ENCODE results near the gene ATXN7L1. TPM values are rescaled to one million over a fixed set of nuclear protein-coding genes. Genes with fewer than 3 reads are reported as not detected.

ATXN7L1 gene
- total RNA-seq, 1 experiment from 2014 or later = 8.8 TPM

GRCh38 chr7:105677410-105677730, 199.0 kb downstream of the ATXN7L1 start:
- no peak for DNase-seq (ENCODE audit: low read depth)

- DNase-seq (ENCODE audit: low read depth) = no peak
These were observed 200.4 kb downstream of the ATXN7L1 start for GRCh38 chr7:105675934-105676371.

DNA sequence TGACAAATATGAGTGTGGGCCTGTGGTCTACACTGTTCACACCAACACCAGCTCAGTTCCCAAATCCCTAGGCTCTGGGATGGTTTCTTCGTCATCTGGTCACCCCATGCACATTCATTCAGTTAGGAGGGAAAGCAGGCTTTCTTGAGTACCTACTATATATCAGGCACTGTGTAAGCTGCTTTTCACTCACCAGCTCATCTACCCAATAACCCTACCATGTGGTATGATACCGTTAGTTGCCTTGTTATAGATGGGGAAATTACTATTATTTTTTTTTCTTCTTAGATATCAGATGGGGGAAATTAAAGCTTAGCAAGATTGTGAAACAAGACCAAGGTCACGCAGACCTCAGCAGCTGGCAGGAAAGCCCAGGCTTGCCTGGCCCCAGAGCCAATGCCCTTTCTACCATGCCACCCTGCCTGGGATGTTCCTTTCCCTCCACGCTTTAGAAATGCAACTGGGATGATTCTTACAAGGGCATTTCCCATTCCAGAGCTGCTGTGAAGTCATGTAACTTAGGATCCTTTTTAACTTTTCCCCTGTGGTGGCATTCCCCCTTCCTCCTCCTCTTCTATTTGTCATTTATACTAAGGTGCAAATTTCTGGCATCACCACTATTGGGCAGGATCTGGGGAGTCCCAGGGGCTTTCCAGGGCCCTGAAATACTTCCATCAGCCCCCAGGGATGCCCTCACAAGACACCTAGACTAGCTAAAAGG, 202.0 kb downstream of the ATXN7L1 start:
- DNase-seq (ENCODE audit: low read depth) = no peak

DNA sequence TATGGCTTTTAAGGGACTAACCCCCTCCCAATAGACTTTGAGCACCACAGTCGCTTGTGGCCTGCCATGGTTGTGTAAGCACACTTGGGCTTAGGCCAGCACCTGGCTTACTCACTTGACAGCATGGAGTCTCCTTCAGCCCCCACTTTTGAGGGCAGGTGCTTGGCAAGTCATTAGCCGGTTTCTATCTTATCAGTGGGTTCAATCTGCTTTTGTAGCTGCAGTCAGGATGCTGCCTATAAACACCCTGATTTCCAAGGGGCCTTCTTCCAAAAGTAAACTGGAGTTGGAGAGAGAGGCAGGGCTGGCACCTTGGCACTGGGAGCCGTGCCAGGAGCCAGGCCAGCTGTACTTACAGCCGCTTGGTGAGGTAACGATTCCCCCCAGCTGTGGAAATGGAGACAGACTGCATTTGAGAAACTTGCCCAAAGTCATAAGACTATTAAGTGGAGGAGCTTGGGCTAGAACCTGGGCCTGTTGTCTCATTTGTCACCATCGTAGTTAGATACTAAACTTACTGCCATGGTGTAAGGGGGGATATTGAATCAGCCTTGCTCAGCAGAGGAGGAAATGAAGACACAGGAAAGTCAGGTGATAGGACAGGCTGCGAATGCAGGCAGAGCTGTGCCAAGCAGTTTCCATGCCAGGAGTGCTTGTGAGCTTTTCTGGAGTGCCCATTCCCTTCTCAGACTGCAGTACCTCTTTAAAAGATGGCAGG, 202.9 kb downstream of the ATXN7L1 start:
- DNase-seq (ENCODE audit: low read depth) = peak; percentile 54

DNA sequence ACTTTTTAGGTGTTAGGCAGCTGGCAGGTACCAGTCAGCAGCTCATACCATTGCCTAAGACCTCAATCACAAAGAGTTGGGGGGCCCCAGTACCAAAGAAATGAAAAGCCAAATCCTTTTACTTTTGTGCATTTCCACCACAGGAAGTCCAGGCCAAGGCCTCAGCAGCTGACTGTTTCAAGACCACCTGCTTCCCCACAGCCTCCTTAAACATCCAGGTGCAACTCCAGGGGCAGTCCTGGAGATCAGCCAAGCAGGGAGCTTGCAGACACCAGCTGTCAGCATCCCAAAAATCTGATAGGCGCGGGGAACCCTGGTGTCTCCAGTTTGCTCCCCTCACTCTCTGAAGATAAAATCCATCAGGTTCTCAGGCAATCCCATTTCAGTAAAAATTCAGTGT, 203.6 kb downstream of the ATXN7L1 start:
- DNase-seq (ENCODE audit: low read depth) = no peak

- no peak for DNase-seq (ENCODE audit: low read depth)
These were observed 210.1 kb downstream of the ATXN7L1 start for GRCh38 chr7:105666324-105666723.

- DNase-seq (ENCODE audit: low read depth) = no peak
These were observed 210.7 kb downstream of the ATXN7L1 start for GRCh38 chr7:105665684-105666083.

- DNase-seq (ENCODE audit: low read depth) = peak; percentile 88
These were observed 211.4 kb downstream of the ATXN7L1 start for GRCh38 chr7:105664816-105665525.

GRCh38 chr7:105662998-105663397, 213.4 kb downstream of the ATXN7L1 start:
- DNase-seq (ENCODE audit: low read depth) = no peak

DNA sequence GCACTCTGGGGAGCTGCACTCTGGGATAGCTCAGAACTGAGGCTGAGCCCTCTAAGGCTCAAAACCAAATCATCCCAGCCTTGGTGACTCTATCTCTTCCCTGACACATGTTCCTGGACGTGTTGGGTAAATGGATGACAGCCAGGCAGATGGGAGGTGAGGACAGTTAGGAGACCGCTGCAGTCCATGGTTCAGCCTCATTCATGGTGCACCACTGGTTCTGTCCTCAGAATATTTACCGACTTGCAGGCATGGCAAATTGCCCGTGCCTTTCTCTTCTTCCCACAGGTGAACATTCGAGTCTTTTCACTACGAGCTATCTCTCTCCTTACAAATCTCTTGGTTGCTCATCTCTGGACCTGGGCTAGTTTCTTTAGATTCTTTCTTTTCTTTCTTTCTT, 214.8 kb downstream of the ATXN7L1 start:
- DNase-seq (ENCODE audit: low read depth) = no peak

GRCh38 chr7:105656922-105657521, 219.4 kb downstream of the ATXN7L1 start:
- DNase-seq (ENCODE audit: low read depth) = peak; percentile 72

- DNase-seq (ENCODE audit: low read depth) = no peak
These were observed 220.7 kb downstream of the ATXN7L1 start for GRCh38 chr7:105655500-105656380.

DNA sequence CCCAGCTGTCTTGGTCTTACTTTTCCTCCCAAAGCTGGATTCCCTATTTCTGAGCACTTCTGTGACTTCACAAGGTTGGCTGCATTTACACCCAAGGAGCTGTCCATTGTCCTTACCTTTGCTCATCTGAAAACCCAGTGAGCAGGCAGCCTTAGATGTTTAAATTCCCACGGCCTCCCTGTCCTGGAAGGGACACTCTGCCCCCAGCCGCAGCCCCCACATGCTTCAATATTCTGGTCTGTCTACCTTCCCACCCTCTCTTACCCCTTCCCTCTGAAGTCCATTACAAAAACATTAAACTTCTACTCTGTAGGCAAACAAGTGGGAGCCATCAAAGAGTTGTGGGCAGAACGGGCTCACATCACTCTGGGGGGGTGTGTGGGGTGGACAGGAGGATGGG, 221.3 kb downstream of the ATXN7L1 start:
- DNase-seq (ENCODE audit: low read depth) = no peak

- DNase-seq (ENCODE audit: low read depth) = no peak
These were observed 222.2 kb downstream of the ATXN7L1 start for GRCh38 chr7:105654095-105654686.

- no peak for DNase-seq (ENCODE audit: low read depth)
These were observed 222.9 kb downstream of the ATXN7L1 start for GRCh38 chr7:105653441-105654005.

GRCh38 chr7:105652359-105652993, 223.9 kb downstream of the ATXN7L1 start:
- DNase-seq (ENCODE audit: low read depth) = peak; percentile 81

GRCh38 chr7:105651798-105652197, 224.6 kb downstream of the ATXN7L1 start:
- no peak for DNase-seq (ENCODE audit: low read depth)

DNA sequence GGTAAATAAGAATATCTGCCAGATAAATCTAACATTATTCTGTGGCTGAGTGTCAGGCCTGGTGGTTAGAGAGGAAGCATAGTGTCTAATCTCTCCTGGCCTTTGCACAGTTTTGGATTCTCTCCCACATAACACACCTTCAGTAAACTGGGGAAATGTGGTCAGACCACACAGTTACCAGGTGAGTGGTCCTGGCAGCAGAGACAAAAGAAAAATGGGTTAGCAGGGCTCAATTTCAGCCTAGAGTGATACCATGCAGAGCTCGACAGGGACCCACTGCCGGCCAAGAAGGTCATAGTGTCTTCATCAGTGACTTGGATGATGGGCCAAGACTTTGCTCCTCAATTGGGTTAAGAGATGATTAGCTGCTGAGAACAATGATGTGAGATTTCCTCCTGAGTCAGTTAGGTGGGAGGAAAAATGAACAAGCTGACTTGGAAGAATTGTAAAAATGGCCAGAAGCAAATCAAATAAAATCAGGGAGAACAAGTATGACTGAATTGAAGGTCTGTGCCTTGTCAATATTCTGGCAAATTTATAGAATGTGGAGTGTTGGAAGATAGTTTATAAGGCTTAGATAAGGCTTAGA, 225.9 kb downstream of the ATXN7L1 start:
- no peak for DNase-seq (ENCODE audit: low read depth)

DNA sequence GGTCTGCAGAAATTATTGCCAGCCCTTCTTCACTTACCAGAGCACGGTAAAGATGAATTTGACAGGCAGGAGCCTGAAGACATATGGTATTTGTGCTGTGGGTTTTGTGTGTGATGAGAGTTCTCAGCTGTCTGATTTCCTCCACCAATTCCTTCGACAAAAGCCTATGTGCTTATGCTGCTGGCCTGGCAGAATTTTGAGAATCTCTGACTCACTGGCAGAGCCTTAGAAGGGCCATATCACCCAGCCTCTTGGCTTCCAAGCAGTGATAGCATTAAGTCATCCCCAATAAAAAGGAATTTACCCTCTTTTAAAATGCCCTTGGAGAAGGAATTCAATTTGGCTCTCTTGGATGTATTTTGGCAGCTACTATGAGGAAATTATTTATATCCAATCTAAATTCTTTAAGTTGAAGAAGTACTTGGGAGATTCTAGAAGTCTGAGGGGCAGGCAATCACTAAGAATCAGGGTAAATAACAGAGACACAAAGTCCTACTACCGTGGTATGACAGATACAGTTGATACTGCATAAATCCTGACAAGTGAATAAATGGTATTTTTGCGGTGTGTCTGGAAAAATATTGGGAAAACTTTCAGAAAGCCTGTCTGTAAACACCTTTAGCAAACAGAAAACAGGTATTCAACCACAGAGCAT, 226.5 kb downstream of the ATXN7L1 start:
- DNase-seq (ENCODE audit: low read depth) = peak; percentile 54

Data from Daoy (cell line).